Measurements from ENCODE around the gene PAFAH1B2.

PAFAH1B2 gene

DNA sequence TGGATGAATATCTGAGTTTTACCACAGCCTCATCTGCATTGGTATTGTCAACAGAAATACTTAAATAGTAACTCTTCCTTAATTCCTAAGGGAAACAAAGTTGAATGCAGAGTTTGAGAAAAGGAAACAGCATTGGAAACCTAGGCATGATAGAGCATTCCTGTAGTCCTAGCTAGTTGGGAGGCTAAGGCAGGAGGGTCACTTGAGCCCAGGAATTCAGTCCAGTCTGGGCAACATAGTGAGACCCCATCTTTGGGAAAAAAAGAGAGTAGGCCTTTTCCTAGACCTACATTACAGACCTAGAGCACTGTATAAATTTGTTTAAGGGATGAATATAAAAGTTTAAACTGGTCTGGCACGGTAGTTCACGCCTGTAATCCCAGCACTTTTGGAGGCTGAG, 13.4 kb downstream of the PAFAH1B2 start:
- Histone ChIP-seq H3K36me3 (ENCODE audit: control insufficient read depth, insufficient read depth, low read length) (peaks cover 76% of the 10 kb centered on the region), H3K27me3 (ENCODE audit: control insufficient read depth, insufficient read depth, low read length) (no peaks in the 10 kb centered on the region), H3K4me3 (ENCODE audit: low read depth, low read length) (no peak overlapping the region), H3K27ac (ENCODE audit: low read depth, low read length) (no peak overlapping the region), H3K9me3 (ENCODE audit: control insufficient read depth, insufficient read depth, low read depth, low read length) (no peaks in the 10 kb centered on the region), H3K4me1 (ENCODE audit: control insufficient read depth, insufficient read depth, low read length) (no peaks in the 10 kb centered on the region), H3K9ac (ENCODE audit: low read length) (no peak overlapping the region)

DNA sequence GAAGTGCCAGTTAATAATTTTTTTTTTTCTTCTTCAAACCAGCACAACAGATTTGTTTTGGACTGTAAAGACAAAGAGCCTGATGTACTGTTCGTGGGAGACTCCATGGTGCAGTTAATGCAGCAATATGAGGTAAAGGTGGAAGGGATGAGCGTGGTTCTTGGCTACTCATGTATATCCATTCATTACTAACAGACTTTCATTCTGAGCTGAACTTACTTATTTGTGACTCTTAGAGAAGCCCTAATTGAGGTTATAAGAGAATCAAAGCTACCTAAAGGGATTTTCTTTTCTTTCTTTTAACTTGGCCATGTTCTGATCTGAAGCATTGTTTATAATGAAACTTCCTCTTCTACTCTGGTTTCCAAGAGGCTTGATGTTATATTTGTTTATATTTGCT, 15.8 kb downstream of the PAFAH1B2 start:
- Histone ChIP-seq H3K27me3 (ENCODE audit: control insufficient read depth, insufficient read depth, low read length) (no peaks in the 10 kb centered on the region), H3K36me3 (ENCODE audit: control insufficient read depth, insufficient read depth, low read length) (peaks cover 83% of the 10 kb centered on the region)

DNA sequence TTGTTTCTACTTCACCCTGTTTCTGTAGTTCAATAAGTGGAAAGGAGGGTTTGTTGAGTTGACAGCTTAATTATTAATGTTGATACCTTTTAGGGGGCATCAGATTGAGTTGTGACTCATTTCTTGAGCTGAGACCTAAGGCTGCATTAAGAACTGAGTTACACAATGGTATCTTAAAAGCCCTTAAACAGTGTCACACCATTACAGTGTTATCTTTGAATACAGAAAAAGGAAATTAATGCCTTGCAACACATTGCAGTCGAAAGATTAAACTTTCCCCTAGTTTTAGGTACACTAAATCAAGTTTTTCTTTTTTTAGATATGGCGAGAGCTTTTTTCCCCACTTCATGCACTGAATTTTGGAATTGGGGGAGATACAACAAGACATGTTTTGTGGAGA, 16.7 kb downstream of the PAFAH1B2 start:
- H3K4me3 ChIP-seq (ENCODE audit: low read depth, low read length): no peak overlapping the region
- no peak overlapping the region for H3K9ac ChIP-seq (ENCODE audit: low read length)
- no peak overlapping the region for H3K27ac ChIP-seq (ENCODE audit: low read depth, low read length)
- H3K4me1 ChIP-seq (ENCODE audit: control insufficient read depth, insufficient read depth, low read length): no peaks in the 10 kb centered on the region
- H3K36me3 ChIP-seq (ENCODE audit: control insufficient read depth, insufficient read depth, low read length): peaks cover 82% of the 10 kb centered on the region
- H3K27me3 ChIP-seq (ENCODE audit: control insufficient read depth, insufficient read depth, low read length): no peaks in the 10 kb centered on the region
- H3K9me3 ChIP-seq (ENCODE audit: control insufficient read depth, insufficient read depth, low read depth, low read length): no peaks in the 10 kb centered on the region

More for the DNA sequence above, 15.8 kb downstream of the PAFAH1B2 start:
- Histone ChIP-seq H3K9me3 (ENCODE audit: control insufficient read depth, insufficient read depth, low read depth, low read length) (no peaks in the 10 kb centered on the region), H3K4me3 (ENCODE audit: low read depth, low read length) (no peak overlapping the region), H3K4me1 (ENCODE audit: control insufficient read depth, insufficient read depth, low read length) (no peaks in the 10 kb centered on the region), H3K27ac (ENCODE audit: low read depth, low read length) (no peak overlapping the region), H3K9ac (ENCODE audit: low read length) (no peak overlapping the region)

DNA sequence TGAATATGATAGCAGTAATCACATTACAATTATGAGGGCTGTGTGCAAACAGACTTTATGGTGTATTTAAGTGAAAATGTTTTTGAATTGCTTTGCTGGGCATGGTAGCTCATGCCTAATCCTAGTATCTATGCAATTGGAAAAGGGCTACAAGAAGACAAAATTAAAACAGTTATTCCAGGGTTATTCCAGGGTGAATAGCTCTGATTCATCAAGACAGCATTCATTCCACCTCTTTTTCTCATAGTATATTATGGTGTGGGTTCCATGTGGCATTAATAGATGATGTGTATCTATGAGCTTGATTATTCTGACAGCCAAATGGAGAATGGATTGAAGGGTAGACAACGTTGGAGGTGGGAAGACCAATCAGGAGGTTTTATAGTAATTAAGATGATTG, 22.4 kb downstream of the PAFAH1B2 start:
- Histone ChIP-seq H3K27ac (ENCODE audit: low read depth, low read length) (no peak overlapping the region), H3K9ac (ENCODE audit: low read length) (no peak overlapping the region), H3K4me1 (ENCODE audit: control insufficient read depth, insufficient read depth, low read length) (peaks cover 9% of the 10 kb centered on the region), H3K4me3 (ENCODE audit: low read depth, low read length) (no peak overlapping the region), H3K9me3 (ENCODE audit: control insufficient read depth, insufficient read depth, low read depth, low read length) (no peaks in the 10 kb centered on the region), H3K36me3 (ENCODE audit: control insufficient read depth, insufficient read depth, low read length) (peaks cover 92% of the 10 kb centered on the region), H3K27me3 (ENCODE audit: control insufficient read depth, insufficient read depth, low read length) (no peaks in the 10 kb centered on the region)

DNA sequence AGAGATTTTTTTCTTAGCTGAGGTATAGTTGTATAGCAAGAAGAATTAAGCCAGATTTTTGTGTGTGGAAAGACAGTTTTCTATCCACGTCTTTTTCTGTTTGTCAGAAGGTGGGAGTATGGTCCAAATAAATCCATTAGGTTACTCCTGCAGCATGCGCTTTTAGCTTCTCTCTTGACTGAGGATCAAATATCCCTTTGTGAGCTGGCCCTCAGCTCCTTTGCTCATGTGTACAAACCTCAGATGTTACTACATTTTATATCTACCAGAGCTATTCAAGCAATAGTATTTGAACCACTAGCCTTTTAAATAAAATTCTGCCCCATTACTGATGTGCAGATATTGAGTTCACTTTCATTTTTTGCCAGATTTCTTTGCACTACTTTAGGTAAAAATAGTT, 25.6 kb downstream of the PAFAH1B2 start:
- H3K4me3 ChIP-seq (ENCODE audit: low read depth, low read length): no peak overlapping the region
- no peak overlapping the region for H3K9ac ChIP-seq (ENCODE audit: low read length)
- peaks cover 64% of the 10 kb centered on the region for H3K36me3 ChIP-seq (ENCODE audit: control insufficient read depth, insufficient read depth, low read length)
- no peaks in the 10 kb centered on the region for H3K27me3 ChIP-seq (ENCODE audit: control insufficient read depth, insufficient read depth, low read length)
- H3K9me3 ChIP-seq (ENCODE audit: control insufficient read depth, insufficient read depth, low read depth, low read length): no peaks in the 10 kb centered on the region
- H3K4me1 ChIP-seq (ENCODE audit: control insufficient read depth, insufficient read depth, low read length): peaks cover 25% of the 10 kb centered on the region
- H3K27ac ChIP-seq (ENCODE audit: low read depth, low read length): no peak overlapping the region

DNA sequence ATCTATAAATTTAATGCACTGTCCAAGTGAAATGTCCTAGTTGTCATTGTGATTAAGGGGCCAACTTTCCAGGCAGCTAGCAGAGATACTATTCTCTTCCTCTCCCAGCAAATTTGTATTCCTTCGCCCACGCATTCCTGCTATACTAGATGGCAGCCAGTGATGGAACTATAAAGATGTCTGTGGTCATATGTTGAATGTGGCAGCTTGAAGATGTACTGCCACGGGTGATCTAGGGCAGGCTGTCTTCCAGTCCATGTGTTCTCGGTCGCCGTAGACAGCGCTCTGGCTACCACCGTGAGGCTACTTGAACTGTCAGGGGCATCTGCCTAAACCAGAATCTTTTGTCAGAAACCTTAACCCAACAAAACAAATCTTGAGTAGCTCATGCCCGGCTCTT, 26.1 kb downstream of the PAFAH1B2 start:
- Histone ChIP-seq H3K27ac (ENCODE audit: low read depth, low read length) (no peak overlapping the region), H3K9me3 (ENCODE audit: control insufficient read depth, insufficient read depth, low read depth, low read length) (no peaks in the 10 kb centered on the region), H3K4me3 (ENCODE audit: low read depth, low read length) (no peak overlapping the region), H3K36me3 (ENCODE audit: control insufficient read depth, insufficient read depth, low read length) (peaks cover 61% of the 10 kb centered on the region), H3K4me1 (ENCODE audit: control insufficient read depth, insufficient read depth, low read length) (peaks cover 25% of the 10 kb centered on the region), H3K9ac (ENCODE audit: low read length) (no peak overlapping the region), H3K27me3 (ENCODE audit: control insufficient read depth, insufficient read depth, low read length) (no peaks in the 10 kb centered on the region)

DNA sequence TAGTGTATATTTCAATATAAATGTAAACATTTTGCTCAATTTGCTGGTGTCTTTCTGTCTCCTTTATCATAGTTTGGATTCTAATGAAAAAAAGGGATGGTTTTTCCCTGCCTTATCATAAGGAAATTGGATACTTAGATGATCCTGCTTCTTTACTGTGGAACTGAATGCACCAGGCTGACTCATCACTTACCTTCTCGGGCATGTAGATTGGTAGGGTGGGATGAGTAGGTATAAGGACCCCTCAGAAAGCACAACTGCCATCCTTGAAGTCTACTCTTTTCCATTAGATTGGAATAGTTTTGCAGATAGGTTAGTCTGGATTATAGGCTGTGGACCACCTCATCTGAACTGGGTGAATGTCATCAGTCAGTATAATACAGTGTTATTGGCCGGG, 26.9 kb downstream of the PAFAH1B2 start:
- H3K27ac ChIP-seq (ENCODE audit: low read depth, low read length): no peak overlapping the region
- peaks cover 54% of the 10 kb centered on the region for H3K36me3 ChIP-seq (ENCODE audit: control insufficient read depth, insufficient read depth, low read length)
- no peaks in the 10 kb centered on the region for H3K27me3 ChIP-seq (ENCODE audit: control insufficient read depth, insufficient read depth, low read length)
- no peak overlapping the region for H3K9ac ChIP-seq (ENCODE audit: low read length)
- H3K4me1 ChIP-seq (ENCODE audit: control insufficient read depth, insufficient read depth, low read length): peaks cover 25% of the 10 kb centered on the region
- H3K4me3 ChIP-seq (ENCODE audit: low read depth, low read length): no peak overlapping the region
- H3K9me3 ChIP-seq (ENCODE audit: control insufficient read depth, insufficient read depth, low read depth, low read length): no peaks in the 10 kb centered on the region

DNA sequence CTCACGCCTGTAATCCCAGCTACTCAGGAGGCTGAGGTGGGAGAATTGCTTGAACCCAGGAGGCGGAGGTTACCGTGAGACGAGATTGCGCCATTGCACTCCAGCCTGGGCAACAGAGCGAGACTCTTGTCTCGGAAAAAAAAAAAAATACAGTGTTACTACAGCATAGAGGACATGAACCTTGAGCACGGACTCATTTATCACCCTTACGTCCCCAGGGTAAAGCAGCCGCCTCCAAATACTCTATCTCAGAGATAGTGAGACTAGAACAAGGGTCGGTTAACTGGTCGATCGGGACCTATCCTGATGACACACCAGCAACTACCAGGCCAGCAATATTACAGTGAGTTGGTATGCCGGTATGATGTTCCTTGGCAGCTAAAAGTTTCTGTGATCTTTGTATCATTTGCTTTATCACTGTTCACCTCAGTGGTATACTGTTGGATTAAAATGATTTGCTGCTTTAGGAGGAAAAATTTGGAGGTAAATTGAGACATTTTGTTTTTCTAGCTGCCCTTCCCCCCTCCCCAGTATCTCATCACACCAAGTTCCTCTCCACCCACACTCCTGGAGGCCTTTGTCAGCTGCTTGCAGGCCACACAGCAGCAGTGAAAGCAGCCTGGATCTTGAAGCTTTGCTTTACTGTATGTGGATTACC, 27.4 kb downstream of the PAFAH1B2 start:
- no peak overlapping the region for H3K27ac ChIP-seq (ENCODE audit: low read depth, low read length)
- H3K36me3 ChIP-seq (ENCODE audit: control insufficient read depth, insufficient read depth, low read length): peaks cover 49% of the 10 kb centered on the region
- H3K4me3 ChIP-seq (ENCODE audit: low read depth, low read length): no peak overlapping the region; the same call in 1 of the 2 replicates
- peak overlapping the region; percentile 16 for H3K9ac ChIP-seq (ENCODE audit: low read length)
- no peaks in the 10 kb centered on the region for H3K9me3 ChIP-seq (ENCODE audit: control insufficient read depth, insufficient read depth, low read depth, low read length)
- no peaks in the 10 kb centered on the region for H3K27me3 ChIP-seq (ENCODE audit: control insufficient read depth, insufficient read depth, low read length)
- peaks cover 25% of the 10 kb centered on the region for H3K4me1 ChIP-seq (ENCODE audit: control insufficient read depth, insufficient read depth, low read length)

DNA sequence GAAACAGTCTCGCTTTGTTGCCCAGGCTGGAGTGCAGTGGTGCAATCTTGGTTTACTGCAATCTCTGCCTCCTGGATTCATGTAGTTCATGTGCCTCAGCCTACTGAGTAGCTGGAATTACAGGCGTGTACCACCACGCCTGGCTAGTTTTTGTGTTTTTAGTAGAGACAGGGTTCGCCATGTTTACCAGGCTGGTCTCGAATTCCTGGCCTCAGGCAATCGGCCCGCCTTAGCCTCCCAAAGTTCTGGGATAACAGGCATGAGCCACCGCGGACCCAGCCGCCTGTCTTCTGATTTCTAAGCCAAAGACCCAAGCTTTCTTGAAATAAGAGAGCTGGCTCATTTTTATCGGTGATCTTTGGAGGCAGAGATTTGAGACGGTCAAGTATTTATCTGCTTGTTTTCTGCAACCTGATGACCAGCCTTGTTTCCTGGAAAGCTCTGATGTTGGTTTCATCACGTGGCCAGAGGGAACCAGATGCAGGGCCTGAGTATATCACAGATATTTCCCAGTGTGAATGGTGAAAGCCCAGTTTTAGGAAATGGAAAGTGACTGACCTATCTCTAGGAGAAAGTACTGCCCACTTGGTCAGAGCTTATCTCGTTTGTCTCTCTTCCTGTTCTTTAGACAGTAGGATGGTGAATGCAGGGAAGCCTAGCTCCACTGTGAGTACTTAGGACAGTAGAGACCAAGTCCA, 28.8 kb downstream of the PAFAH1B2 start:
- H3K9ac ChIP-seq (ENCODE audit: low read length): no peak overlapping the region
- no peaks in the 10 kb centered on the region for H3K27me3 ChIP-seq (ENCODE audit: control insufficient read depth, insufficient read depth, low read length)
- H3K36me3 ChIP-seq (ENCODE audit: control insufficient read depth, insufficient read depth, low read length): peaks cover 35% of the 10 kb centered on the region
- H3K4me3 ChIP-seq (ENCODE audit: low read depth, low read length): no peak overlapping the region
- no peak overlapping the region for H3K27ac ChIP-seq (ENCODE audit: low read depth, low read length)
- no peaks in the 10 kb centered on the region for H3K9me3 ChIP-seq (ENCODE audit: control insufficient read depth, insufficient read depth, low read depth, low read length)
- H3K4me1 ChIP-seq (ENCODE audit: control insufficient read depth, insufficient read depth, low read length): peaks cover 29% of the 10 kb centered on the region

DNA sequence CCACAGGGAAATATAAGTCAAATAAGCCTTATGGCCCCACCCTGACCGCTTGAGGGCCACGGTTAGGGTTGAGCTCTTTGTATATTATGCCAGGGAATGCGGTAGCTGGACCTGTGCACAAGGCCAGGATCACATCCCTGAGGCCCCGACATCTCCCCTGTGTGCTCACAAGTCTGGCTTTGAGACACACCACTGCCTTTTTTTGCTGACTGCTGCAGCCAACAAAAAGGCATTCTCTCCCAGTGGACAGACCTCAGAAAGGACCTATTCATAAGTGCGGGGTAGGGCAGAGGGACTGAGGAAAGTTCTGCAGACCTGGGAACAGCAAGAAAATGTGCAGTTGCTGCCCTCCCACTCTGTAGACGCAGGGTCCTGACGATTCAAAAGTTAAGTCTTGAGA, 31.0 kb downstream of the PAFAH1B2 start:
- no peak overlapping the region for H3K9ac ChIP-seq (ENCODE audit: low read length)
- H3K4me3 ChIP-seq (ENCODE audit: low read depth, low read length): no peak overlapping the region
- H3K9me3 ChIP-seq (ENCODE audit: control insufficient read depth, insufficient read depth, low read depth, low read length): no peaks in the 10 kb centered on the region
- H3K27me3 ChIP-seq (ENCODE audit: control insufficient read depth, insufficient read depth, low read length): no peaks in the 10 kb centered on the region
- H3K36me3 ChIP-seq (ENCODE audit: control insufficient read depth, insufficient read depth, low read length): peaks cover 15% of the 10 kb centered on the region
- H3K4me1 ChIP-seq (ENCODE audit: control insufficient read depth, insufficient read depth, low read length): peaks cover 38% of the 10 kb centered on the region
- no peak overlapping the region for H3K27ac ChIP-seq (ENCODE audit: low read depth, low read length)

DNA sequence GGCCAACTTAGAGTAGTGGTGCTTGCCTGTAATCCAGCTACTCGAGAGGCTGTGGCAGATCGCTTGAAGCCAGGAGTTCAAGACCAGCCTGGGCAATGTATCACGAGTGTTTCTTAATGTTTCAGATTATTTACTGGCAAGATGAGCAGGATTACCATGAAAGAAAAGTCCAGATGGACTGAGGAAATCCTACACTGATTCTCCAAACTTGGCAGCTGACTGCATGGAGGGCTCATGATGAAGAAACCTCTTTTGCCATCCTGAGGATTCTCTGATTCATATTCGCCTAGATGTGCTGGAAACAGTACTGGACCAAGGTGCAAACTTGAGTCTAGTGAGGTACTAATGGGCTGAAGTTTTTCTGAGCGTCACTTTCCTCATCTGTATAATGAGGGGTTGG, 31.7 kb downstream of the PAFAH1B2 start:
- no peak overlapping the region for H3K9ac ChIP-seq (ENCODE audit: low read length)
- H3K27me3 ChIP-seq (ENCODE audit: control insufficient read depth, insufficient read depth, low read length): no peaks in the 10 kb centered on the region
- no peaks in the 10 kb centered on the region for H3K9me3 ChIP-seq (ENCODE audit: control insufficient read depth, insufficient read depth, low read depth, low read length)
- no peak overlapping the region for H3K27ac ChIP-seq (ENCODE audit: low read depth, low read length)
- peaks cover 9% of the 10 kb centered on the region for H3K36me3 ChIP-seq (ENCODE audit: control insufficient read depth, insufficient read depth, low read length)
- no peak overlapping the region for H3K4me3 ChIP-seq (ENCODE audit: low read depth, low read length)
- H3K4me1 ChIP-seq (ENCODE audit: control insufficient read depth, insufficient read depth, low read length): peaks cover 37% of the 10 kb centered on the region
